HepG2 (cell line): ENCODE results near the gene PLCG1. TPM values are rescaled to one million over a fixed set of nuclear protein-coding genes. Genes with fewer than 3 reads are reported as not detected.

Experiments
- ARHGAP35 ChIP-seq: sonication (generic); formaldehyde crosslinking; IDR thresholded peaks from 2 replicates; pipeline ENCODE4 v1.9.0; 2022; ENCODE audit warnings: mild to moderate bottlenecking, inconsistent platforms, moderate library complexity, missing genetic modification reagents, borderline replicate concordance
- ATRX ChIP-seq: sonication (generic); formaldehyde crosslinking; IDR thresholded peaks from 2 replicates; pipeline ENCODE4 v1.4.0; 2020; ENCODE audit warnings: missing genetic modification reagents, borderline replicate concordance
- CENPX ChIP-seq: sonication (generic); formaldehyde crosslinking; IDR thresholded peaks from 2 replicates; pipeline ENCODE4 v1.9.0; 2021; ENCODE audit warnings: mild to moderate bottlenecking, missing genetic modification reagents, moderate library complexity
- HHEX ChIP-seq: IDR thresholded peaks from 2 replicates; pipeline ENCODE4 v1.6.1; 2016; ENCODE audit warnings: control low read depth
- KDM2A ChIP-seq: sonication (generic); formaldehyde crosslinking; IDR thresholded peaks from 2 replicates; pipeline ENCODE4 v1.4.0; 2020; ENCODE audit warnings: low read depth, missing genetic modification reagents, borderline replicate concordance
- KDM4B ChIP-seq: sonication (generic); formaldehyde crosslinking; IDR thresholded peaks from 2 replicates; pipeline ENCODE4 v1.4.0; 2020; ENCODE audit warnings: missing genetic modification reagents
- KLF15 ChIP-seq: sonication (generic); formaldehyde crosslinking; IDR thresholded peaks from 2 replicates; pipeline ENCODE4 v1.8.1; 2023; ENCODE audit warnings: borderline replicate concordance, mild to moderate bottlenecking, inconsistent platforms, missing genetic modification reagents, mixed read lengths
- MYC ChIP-seq: sonication (generic); formaldehyde crosslinking; IDR thresholded peaks from 2 replicates; pipeline ENCODE4 v1.9.0; 2021; ENCODE audit warnings: missing genetic modification reagents, borderline replicate concordance
- POLR2G ChIP-seq: fragments of 200-400 bp; formaldehyde crosslinking; IDR thresholded peaks from 2 replicates; pipeline ENCODE4 v1.6.1; 2018; ENCODE audit warnings: mild to moderate bottlenecking, low read depth, low read length, moderate library complexity
- SALL2 ChIP-seq: sonication (generic); formaldehyde crosslinking; IDR thresholded peaks from 2 replicates; pipeline ENCODE4 v1.8.1; 2023; ENCODE audit warnings: mild to moderate bottlenecking, missing genetic modification reagents, inconsistent platforms
- SP4 ChIP-seq: sonication (generic); formaldehyde crosslinking; IDR thresholded peaks from 2 replicates; pipeline ENCODE4 v1.8.1; 2023; ENCODE audit warnings: mild to moderate bottlenecking, missing genetic modification reagents
- SSRP1 ChIP-seq: IDR thresholded peaks from 2 replicates; pipeline ENCODE4 v1.6.1; 2016; ENCODE audit warnings: control low read depth
- TRIM24 ChIP-seq: sonication (generic); formaldehyde crosslinking; IDR thresholded peaks from 2 replicates; pipeline ENCODE4 v1.8.0; 2022; ENCODE audit warnings: mild to moderate bottlenecking, missing genetic modification reagents
- ZNF160 ChIP-seq: sonication (generic); formaldehyde crosslinking; IDR thresholded peaks from 2 replicates; pipeline ENCODE4 v1.8.0; 2022; ENCODE audit warnings: mild to moderate bottlenecking, inconsistent platforms, missing genetic modification reagents
- ZNF329 ChIP-seq: sonication (generic); formaldehyde crosslinking; IDR thresholded peaks from 2 replicates; pipeline ENCODE4 v1.9.0; 2021; ENCODE audit warnings: low read depth, mild to moderate bottlenecking, missing genetic modification reagents
- ZNF335 ChIP-seq: sonication (generic); formaldehyde crosslinking; IDR thresholded peaks from 2 replicates; pipeline ENCODE4 v1.4.0; 2020; ENCODE audit warnings: missing genetic modification reagents
- ZNF337 ChIP-seq: sonication (generic); formaldehyde crosslinking; IDR thresholded peaks from 2 replicates; pipeline ENCODE4 v1.5.1; 2020; ENCODE audit warnings: missing genetic modification reagents, low read depth, mild to moderate bottlenecking, borderline replicate concordance
- ZNF414 ChIP-seq: sonication (generic); formaldehyde crosslinking; IDR thresholded peaks from 2 replicates; pipeline ENCODE4 v1.5.0; 2020; ENCODE audit warnings: missing genetic modification reagents
- ZNF883 ChIP-seq: sonication (generic); formaldehyde crosslinking; IDR thresholded peaks from 2 replicates; pipeline ENCODE4 v1.5.1; 2020; ENCODE audit warnings: mild to moderate bottlenecking, missing genetic modification reagents; ENCODE audit errors: not compliant biosample characterization
- polyA plus RNA-seq, 8 experiments: library from polyadenylated mRNA; depleted of rRNA in 3 of 8; stranded (reverse) in 7 of 8; unstranded in 1 of 8; fragments of >200 nt; fragmentation: Illumina TruSeq in 4 of 8; extraction: Trizol in 4 of 8; gene quantifications; 2 replicates each; pipeline versions ENCODE4 v1.2.1 to v1.2.3, GENCODE V29; 2011 to 2016; ENCODE audit warnings: low read depth in 4 of 8, missing spikeins in 1 of 8, mixed read lengths in 1 of 8; ENCODE audit not compliant: insufficient read depth in 1 of 8
- total RNA-seq, 5 experiments: library from RNA; depleted of rRNA; stranded (reverse); fragments of >200 nt; fragmentation: Illumina TruSeq; extraction: Trizol; gene quantifications; 2 replicates each; pipeline ENCODE4 v1.2.3, GENCODE V29; 2016; ENCODE audit warnings: low read depth in 1 of 5
- TF ChIP-seq, protein P1 (sequence below): sonication (generic); formaldehyde crosslinking; IDR thresholded peaks from 2 replicates; pipeline ENCODE4 v1.4.0; 2020; ENCODE audit warnings: missing genetic modification reagents, borderline replicate concordance
- TF ChIP-seq, protein P2 (sequence below): sonication (generic); formaldehyde crosslinking; IDR thresholded peaks from 2 replicates; pipeline ENCODE4 v1.4.0; 2020; ENCODE audit warnings: missing genetic modification reagents
- TF ChIP-seq, protein P3 (sequence below): sonication (generic); formaldehyde crosslinking; conservative IDR thresholded peaks from 2 replicates; pipeline ENCODE4 v1.8.0; 2022; ENCODE audit warnings: low read depth, missing genetic modification reagents
- TF ChIP-seq, protein P4 (sequence below): IDR thresholded peaks from 2 replicates; pipeline ENCODE4 v1.6.1; 2016

PLCG1 gene
- total and polyA plus RNA-seq, 2 of the 13 experiments (the other 11 are each of a cell fraction or from before 2014, with no cell fraction given): 85.3 to 158 TPM

GRCh38 chr20:41110930-41111577, 26.3 kb upstream of the PLCG1 start (continued):
- no peak for TF ChIP-seq ZNF883 (CRISPR knock-in tag)
- 0 out of 2 replicates have a peak, but pooled peaks have one; percentile 51 for TF ChIP-seq ZNF335 (CRISPR knock-in tag)
- no peak for TF ChIP-seq MYC (CRISPR knock-in tag)
- TF ChIP-seq SALL2: no peak
- TF ChIP-seq CENPX (CRISPR knock-in tag): no peak
- TF ChIP-seq, protein P1, sequence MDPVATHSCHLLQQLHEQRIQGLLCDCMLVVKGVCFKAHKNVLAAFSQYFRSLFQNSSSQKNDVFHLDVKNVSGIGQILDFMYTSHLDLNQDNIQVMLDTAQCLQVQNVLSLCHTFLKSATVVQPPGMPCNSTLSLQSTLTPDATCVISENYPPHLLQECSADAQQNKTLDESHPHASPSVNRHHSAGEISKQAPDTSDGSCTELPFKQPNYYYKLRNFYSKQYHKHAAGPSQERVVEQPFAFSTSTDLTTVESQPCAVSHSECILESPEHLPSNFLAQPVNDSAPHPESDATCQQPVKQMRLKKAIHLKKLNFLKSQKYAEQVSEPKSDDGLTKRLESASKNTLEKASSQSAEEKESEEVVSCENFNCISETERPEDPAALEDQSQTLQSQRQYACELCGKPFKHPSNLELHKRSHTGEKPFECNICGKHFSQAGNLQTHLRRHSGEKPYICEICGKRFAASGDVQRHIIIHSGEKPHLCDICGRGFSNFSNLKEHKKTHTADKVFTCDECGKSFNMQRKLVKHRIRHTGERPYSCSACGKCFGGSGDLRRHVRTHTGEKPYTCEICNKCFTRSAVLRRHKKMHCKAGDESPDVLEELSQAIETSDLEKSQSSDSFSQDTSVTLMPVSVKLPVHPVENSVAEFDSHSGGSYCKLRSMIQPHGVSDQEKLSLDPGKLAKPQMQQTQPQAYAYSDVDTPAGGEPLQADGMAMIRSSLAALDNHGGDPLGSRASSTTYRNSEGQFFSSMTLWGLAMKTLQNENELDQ (CRISPR knock-in tag): no peak
- no peak for TF ChIP-seq ZNF329 (CRISPR knock-in tag)
- TF ChIP-seq, protein P2, sequence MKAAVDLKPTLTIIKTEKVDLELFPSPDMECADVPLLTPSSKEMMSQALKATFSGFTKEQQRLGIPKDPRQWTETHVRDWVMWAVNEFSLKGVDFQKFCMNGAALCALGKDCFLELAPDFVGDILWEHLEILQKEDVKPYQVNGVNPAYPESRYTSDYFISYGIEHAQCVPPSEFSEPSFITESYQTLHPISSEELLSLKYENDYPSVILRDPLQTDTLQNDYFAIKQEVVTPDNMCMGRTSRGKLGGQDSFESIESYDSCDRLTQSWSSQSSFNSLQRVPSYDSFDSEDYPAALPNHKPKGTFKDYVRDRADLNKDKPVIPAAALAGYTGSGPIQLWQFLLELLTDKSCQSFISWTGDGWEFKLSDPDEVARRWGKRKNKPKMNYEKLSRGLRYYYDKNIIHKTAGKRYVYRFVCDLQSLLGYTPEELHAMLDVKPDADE (CRISPR knock-in tag): no peak
- TF ChIP-seq KDM2A (CRISPR knock-in tag): no peak
- no peak for TF ChIP-seq KDM4B (CRISPR knock-in tag)
- TF ChIP-seq ZNF414 (CRISPR knock-in tag): no peak
- TF ChIP-seq KLF15 (CRISPR knock-in tag): no peak
- no peak for TF ChIP-seq ARHGAP35 (CRISPR knock-in tag)
- TF ChIP-seq ZNF337 (CRISPR knock-in tag): no peak
- TF ChIP-seq TRIM24 (CRISPR knock-in tag): no peak
- TF ChIP-seq ZNF160 (CRISPR knock-in tag): no peak
- TF ChIP-seq, protein P3, sequence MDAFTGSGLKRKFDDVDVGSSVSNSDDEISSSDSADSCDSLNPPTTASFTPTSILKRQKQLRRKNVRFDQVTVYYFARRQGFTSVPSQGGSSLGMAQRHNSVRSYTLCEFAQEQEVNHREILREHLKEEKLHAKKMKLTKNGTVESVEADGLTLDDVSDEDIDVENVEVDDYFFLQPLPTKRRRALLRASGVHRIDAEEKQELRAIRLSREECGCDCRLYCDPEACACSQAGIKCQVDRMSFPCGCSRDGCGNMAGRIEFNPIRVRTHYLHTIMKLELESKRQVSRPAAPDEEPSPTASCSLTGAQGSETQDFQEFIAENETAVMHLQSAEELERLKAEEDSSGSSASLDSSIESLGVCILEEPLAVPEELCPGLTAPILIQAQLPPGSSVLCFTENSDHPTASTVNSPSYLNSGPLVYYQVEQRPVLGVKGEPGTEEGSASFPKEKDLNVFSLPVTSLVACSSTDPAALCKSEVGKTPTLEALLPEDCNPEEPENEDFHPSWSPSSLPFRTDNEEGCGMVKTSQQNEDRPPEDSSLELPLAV (CRISPR knock-in tag): no peak
- no peak for TF ChIP-seq SP4 (CRISPR knock-in tag)
- TF ChIP-seq, protein P4, sequence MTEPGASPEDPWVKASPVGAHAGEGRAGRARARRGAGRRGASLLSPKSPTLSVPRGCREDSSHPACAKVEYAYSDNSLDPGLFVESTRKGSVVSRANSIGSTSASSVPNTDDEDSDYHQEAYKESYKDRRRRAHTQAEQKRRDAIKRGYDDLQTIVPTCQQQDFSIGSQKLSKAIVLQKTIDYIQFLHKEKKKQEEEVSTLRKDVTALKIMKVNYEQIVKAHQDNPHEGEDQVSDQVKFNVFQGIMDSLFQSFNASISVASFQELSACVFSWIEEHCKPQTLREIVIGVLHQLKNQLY: no peak
- no peak for TF ChIP-seq SSRP1 (CRISPR knock-in tag)
- no peak for TF ChIP-seq ATRX (CRISPR knock-in tag)
- TF ChIP-seq HHEX: no peak
- TF ChIP-seq POLR2G: no peak
